ENCODE measurements around the gene NPRL2.

Gene NPRL2

GRCh38 chr3:50350527-50351322, at the start of gene NPRL2, which contains the start of gene CYB561D2:
Gene NPRL2 (minus strand): TSS chr3:50350775. CDS start chr3:50350652, 123 bp downstream.
Gene CYB561D2 (plus strand): TSS chr3:50350862. CDS start chr3:50351434, 572 bp downstream.
- peak; percentile 89 to 99 (median 97) for DNase-seq

- no peak for DNase-seq
These were observed 45.9 kb upstream of the NPRL2 start for GRCh38 chr3:50396502-50396901.

GRCh38 chr3:50395070-50395860, 44.7 kb upstream of the NPRL2 start:
- DNase-seq: no peak

- no peak for DNase-seq
These were observed 42.5 kb upstream of the NPRL2 start for GRCh38 chr3:50393061-50393460.

- peak in 30 of 58 donors; percentile 4 to 48 (median 16) for DNase-seq
These were observed 41.6 kb upstream of the NPRL2 start for GRCh38 chr3:50392101-50392715.

GRCh38 chr3:50390508-50391224, 40.1 kb upstream of the NPRL2 start:
- peak in 47 of 58 donors; percentile 3 to 65 (median 28) for DNase-seq

GRCh38 chr3:50389414-50389767, 38.8 kb upstream of the NPRL2 start:
- no peak for DNase-seq

GRCh38 chr3:50388720-50389413, 38.3 kb upstream of the NPRL2 start:
- no peak for DNase-seq

- DNase-seq: peak in 7 of 58 donors; percentile 2 to 25 (median 9)
These were observed 37.6 kb upstream of the NPRL2 start for GRCh38 chr3:50388016-50388719.

GRCh38 chr3:50385754-50386153, 35.2 kb upstream of the NPRL2 start:
- DNase-seq: no peak

- DNase-seq: no peak
These were observed 33.2 kb upstream of the NPRL2 start for GRCh38 chr3:50383750-50384149.

- DNase-seq: no peak
These were observed 32.1 kb upstream of the NPRL2 start for GRCh38 chr3:50382722-50383121.

- DNase-seq: no peak
These were observed 30.8 kb upstream of the NPRL2 start for GRCh38 chr3:50381383-50381782.

- no peak for DNase-seq
These were observed 30.0 kb upstream of the NPRL2 start for GRCh38 chr3:50380405-50381085.

- no peak for DNase-seq
These were observed 28.2 kb upstream of the NPRL2 start for GRCh38 chr3:50378757-50379156.

- no peak for DNase-seq
These were observed 27.4 kb upstream of the NPRL2 start for GRCh38 chr3:50378024-50378423.

GRCh38 chr3:50375258-50375931, 24.8 kb upstream of the NPRL2 start:
- no peak for DNase-seq

- no peak for DNase-seq
These were observed 24.0 kb upstream of the NPRL2 start for GRCh38 chr3:50374363-50375257.

Data from anterior cingulate cortex (tissue), 58 donors.